ENCODE measurements around the gene UNC5B. TPM values are rescaled to one million over a fixed set of nuclear protein-coding genes. Genes with fewer than 3 reads are reported as not detected.

Gene UNC5B
- total RNA-seq, 2 donors from 2014 or later = 0.08 TPM; not detected in 1

- Mint-ChIP-seq H3K27ac (no peak overlapping the region), H3K4me1 (ENCODE audit: low read depth in 2 of 2) (peaks cover 0 to 3% of the 10 kb centered on the region in 2 donors), H3K36me3 (no peaks in the 10 kb centered on the region), H3K9me3 (no peaks in the 10 kb centered on the region), H3K27me3 (peaks cover 5 to 7% of the 10 kb centered on the region in 2 donors), H3K4me3 (no peak overlapping the region)
- DNase-seq (ENCODE audit: low spot score) = no peak
- no peak for ATAC-seq
Measured at GRCh38 chr10:71302874-71303568, 90.7 kb downstream of the UNC5B start.

GRCh38 chr10:71303569-71303907 lies 91.2 kb downstream of the UNC5B start:
- no peaks in the 10 kb centered on the region for H3K36me3 Mint-ChIP-seq
- H3K27ac Mint-ChIP-seq = no peak overlapping the region
- no peaks in the 10 kb centered on the region for H3K9me3 Mint-ChIP-seq
- no peak for DNase-seq (ENCODE audit: low spot score)
- peaks cover 5 to 7% of the 10 kb centered on the region in 2 donors for H3K27me3 Mint-ChIP-seq
- peaks cover 0 to 3% of the 10 kb centered on the region in 2 donors for H3K4me1 Mint-ChIP-seq (ENCODE audit: low read depth in 2 of 2)
- ATAC-seq = no peak
- no peak overlapping the region for H3K4me3 Mint-ChIP-seq

- no peak for ATAC-seq
- no peak overlapping the region for H3K4me3 Mint-ChIP-seq
Measured at GRCh38 chr10:71304914-71305313, 92.5 kb downstream of the UNC5B start.

GRCh38 chr10:71306979-71307378 lies 94.6 kb downstream of the UNC5B start:
- ATAC-seq (no peak), DNase-seq (ENCODE audit: low spot score) (no peak)
- no peaks in the 10 kb centered on the region for H3K9me3 Mint-ChIP-seq
- no peak overlapping the region for H3K4me3 Mint-ChIP-seq
- H3K36me3 Mint-ChIP-seq = no peaks in the 10 kb centered on the region
- H3K27ac Mint-ChIP-seq = no peak overlapping the region
- no peaks in the 10 kb centered on the region for H3K4me1 Mint-ChIP-seq (ENCODE audit: low read depth in 2 of 2)
- peaks cover 6 to 8% of the 10 kb centered on the region in 2 donors for H3K27me3 Mint-ChIP-seq

More at GRCh38 chr10:71304914-71305313, 92.5 kb downstream of the UNC5B start:
- no peaks in the 10 kb centered on the region for H3K36me3 Mint-ChIP-seq
- no peaks in the 10 kb centered on the region for H3K4me1 Mint-ChIP-seq (ENCODE audit: low read depth in 2 of 2)
- no peaks in the 10 kb centered on the region for H3K9me3 Mint-ChIP-seq
- no peak overlapping the region for H3K27ac Mint-ChIP-seq
- no peak for DNase-seq (ENCODE audit: low spot score)
- peaks cover 0 to 2% of the 10 kb centered on the region in 2 donors for H3K27me3 Mint-ChIP-seq

GRCh38 chr10:71307469-71308085 lies 95.2 kb downstream of the UNC5B start:
- no peaks in the 10 kb centered on the region for H3K36me3 Mint-ChIP-seq
- peaks cover 7 to 8% of the 10 kb centered on the region in 2 donors for H3K27me3 Mint-ChIP-seq
- no peaks in the 10 kb centered on the region for H3K4me1 Mint-ChIP-seq (ENCODE audit: low read depth in 2 of 2)
- H3K27ac Mint-ChIP-seq = no peak overlapping the region
- H3K9me3 Mint-ChIP-seq = no peaks in the 10 kb centered on the region
- DNase-seq (ENCODE audit: low spot score) = no peak
- peak in 1 of 2 donors; percentile 49 for ATAC-seq
- H3K4me3 Mint-ChIP-seq = no peak overlapping the region

- H3K4me1 Mint-ChIP-seq (ENCODE audit: low read depth in 2 of 2) = no peaks in the 10 kb centered on the region
- DNase-seq (ENCODE audit: low spot score) = no peak
- H3K9me3 Mint-ChIP-seq = no peaks in the 10 kb centered on the region
- H3K27ac Mint-ChIP-seq = no peak overlapping the region
- H3K27me3 Mint-ChIP-seq = peaks cover 13 to 14% of the 10 kb centered on the region in 2 donors
- H3K4me3 Mint-ChIP-seq = no peak overlapping the region
- peak in 1 of 2 donors; percentile 29 for ATAC-seq
- no peaks in the 10 kb centered on the region for H3K36me3 Mint-ChIP-seq
Measured at GRCh38 chr10:71308244-71308643, 95.9 kb downstream of the UNC5B start.

- no peak for DNase-seq (ENCODE audit: low spot score)
- Mint-ChIP-seq H3K36me3 (no peaks in the 10 kb centered on the region), H3K4me1 (ENCODE audit: low read depth in 2 of 2) (no peaks in the 10 kb centered on the region), H3K27ac (no peak overlapping the region), H3K9me3 (no peaks in the 10 kb centered on the region), H3K4me3 (no peak overlapping the region), H3K27me3 (peaks cover 18% of the 10 kb centered on the region in 2 donors)
- no peak for ATAC-seq
Measured at GRCh38 chr10:71308985-71309384, 96.6 kb downstream of the UNC5B start.

- H3K27me3 Mint-ChIP-seq = peaks cover 18% of the 10 kb centered on the region in 2 donors
- no peak overlapping the region for H3K27ac Mint-ChIP-seq
- no peaks in the 10 kb centered on the region for H3K9me3 Mint-ChIP-seq
- H3K4me3 Mint-ChIP-seq = no peak overlapping the region
- DNase-seq (ENCODE audit: low spot score) (no peak), ATAC-seq (no peak)
- H3K4me1 Mint-ChIP-seq (ENCODE audit: low read depth in 2 of 2) = no peaks in the 10 kb centered on the region
- H3K36me3 Mint-ChIP-seq = no peaks in the 10 kb centered on the region
Measured at GRCh38 chr10:71309919-71310318, 97.5 kb downstream of the UNC5B start.

GRCh38 chr10:71312220-71312619 lies 99.8 kb downstream of the UNC5B start:
- H3K27me3 Mint-ChIP-seq = peaks cover 18% of the 10 kb centered on the region in 2 donors
- ATAC-seq (no peak), DNase-seq (ENCODE audit: low spot score) (no peak)
- no peaks in the 10 kb centered on the region for H3K4me1 Mint-ChIP-seq (ENCODE audit: low read depth in 2 of 2)
- H3K9me3 Mint-ChIP-seq = no peaks in the 10 kb centered on the region
- no peak overlapping the region for H3K4me3 Mint-ChIP-seq
- H3K27ac Mint-ChIP-seq = no peak overlapping the region
- H3K36me3 Mint-ChIP-seq = no peaks in the 10 kb centered on the region

- Mint-ChIP-seq H3K36me3 (no peaks in the 10 kb centered on the region), H3K4me3 (no peak overlapping the region), H3K4me1 (ENCODE audit: low read depth in 2 of 2) (no peaks in the 10 kb centered on the region), H3K9me3 (no peaks in the 10 kb centered on the region), H3K27me3 (peaks cover 18% of the 10 kb centered on the region in 2 donors), H3K27ac (no peak overlapping the region)
- DNase-seq (ENCODE audit: low spot score) = no peak
- peak in 1 of 2 donors; percentile 4 for ATAC-seq
Measured at GRCh38 chr10:71312811-71313789, 100.7 kb downstream of the UNC5B start.

GRCh38 chr10:71314028-71314693 lies 101.8 kb downstream of the UNC5B start:
- DNase-seq (ENCODE audit: low spot score) (no peak), ATAC-seq (no peak)
- no peaks in the 10 kb centered on the region for H3K36me3 Mint-ChIP-seq
- H3K27ac Mint-ChIP-seq = no peak overlapping the region
- no peaks in the 10 kb centered on the region for H3K9me3 Mint-ChIP-seq
- H3K4me1 Mint-ChIP-seq (ENCODE audit: low read depth in 2 of 2) = peaks cover 4 to 5% of the 10 kb centered on the region in 2 donors
- H3K4me3 Mint-ChIP-seq = no peak overlapping the region
- peaks cover 18% of the 10 kb centered on the region in 2 donors for H3K27me3 Mint-ChIP-seq

GRCh38 chr10:71314694-71315225 lies 102.4 kb downstream of the UNC5B start:
- H3K27ac Mint-ChIP-seq = no peak overlapping the region
- H3K4me3 Mint-ChIP-seq = no peak overlapping the region
- H3K9me3 Mint-ChIP-seq = no peaks in the 10 kb centered on the region
- no peak for DNase-seq (ENCODE audit: low spot score)
- peaks cover 18% of the 10 kb centered on the region in 2 donors for H3K27me3 Mint-ChIP-seq
- H3K36me3 Mint-ChIP-seq = no peaks in the 10 kb centered on the region
- peaks cover 4 to 5% of the 10 kb centered on the region in 2 donors for H3K4me1 Mint-ChIP-seq (ENCODE audit: low read depth in 2 of 2)
- no peak for ATAC-seq

All from natural killer cell treated with Interleukin-12 subunit alpha and Interleukin-12 subunit beta and Interleukin-15 and Interleukin-18, amount 100 ng/mL, for 72 hours (primary cell).